HG02943 (cell line): ENCODE measurements around the gene MYO15A.

Experiments used
- ATAC-seq: cut with Tn5 transposase; IDR thresholded peaks from one replicate; pipeline ENCODE4 v1.9.1; 2021; ENCODE audit warnings: mild to moderate bottlenecking, low read depth, moderate library complexity; ENCODE audit not compliant: unreplicated experiment

The MYO15A gene

GRCh38 chr17:18129041-18129502 is 20.5 kb downstream of the MYO15A start:
- no peak for ATAC-seq

GRCh38 chr17:18132711-18133110 is 24.2 kb downstream of the MYO15A start:
- no peak for ATAC-seq

- no peak for ATAC-seq
Measured at GRCh38 chr17:18136357-18136756, 27.8 kb downstream of the MYO15A start.

- no peak for ATAC-seq
Measured at GRCh38 chr17:18138065-18138749, 29.7 kb downstream of the MYO15A start.

GRCh38 chr17:18139092-18139491 is 30.5 kb downstream of the MYO15A start:
- ATAC-seq: no peak

- ATAC-seq: no peak
Measured at GRCh38 chr17:18139498-18139897, 30.9 kb downstream of the MYO15A start.

- ATAC-seq: no peak
Measured at GRCh38 chr17:18139949-18140348, 31.4 kb downstream of the MYO15A start.

GRCh38 chr17:18140648-18141047 is 32.1 kb downstream of the MYO15A start:
- no peak for ATAC-seq

GRCh38 chr17:18141210-18141803 is 32.8 kb downstream of the MYO15A start:
- ATAC-seq: no peak

- no peak for ATAC-seq
Measured at GRCh38 chr17:18142417-18142816, 33.9 kb downstream of the MYO15A start.

- ATAC-seq: no peak
Measured at GRCh38 chr17:18143044-18143936, 34.7 kb downstream of the MYO15A start.

GRCh38 chr17:18144261-18144660 is 35.7 kb downstream of the MYO15A start:
- ATAC-seq: no peak

- no peak for ATAC-seq
Measured at GRCh38 chr17:18144855-18145254, 36.3 kb downstream of the MYO15A start.

GRCh38 chr17:18145811-18146210 is 37.3 kb downstream of the MYO15A start:
- no peak for ATAC-seq

GRCh38 chr17:18146259-18146658 is 37.7 kb downstream of the MYO15A start:
- ATAC-seq: no peak

- ATAC-seq: no peak
Measured at GRCh38 chr17:18146980-18147379, 38.4 kb downstream of the MYO15A start.

- ATAC-seq: no peak
Measured at GRCh38 chr17:18148586-18148985, 40.0 kb downstream of the MYO15A start.

GRCh38 chr17:18151290-18151689 is 42.7 kb downstream of the MYO15A start:
- no peak for ATAC-seq

GRCh38 chr17:18155179-18155578 is 46.6 kb downstream of the MYO15A start:
- no peak for ATAC-seq

GRCh38 chr17:18156171-18156975 is 47.8 kb downstream of the MYO15A start:
- no peak for ATAC-seq

GRCh38 chr17:18156976-18157280 is 48.4 kb downstream of the MYO15A start:
- ATAC-seq: no peak
